ENCODE measurements around the gene PALLD. TPM values are rescaled to one million over a fixed set of nuclear protein-coding genes. Genes with fewer than 3 reads are reported as not detected.

Gene PALLD
- total RNA-seq, 1 donor from 2014 or later, result 85.7 TPM

DNA sequence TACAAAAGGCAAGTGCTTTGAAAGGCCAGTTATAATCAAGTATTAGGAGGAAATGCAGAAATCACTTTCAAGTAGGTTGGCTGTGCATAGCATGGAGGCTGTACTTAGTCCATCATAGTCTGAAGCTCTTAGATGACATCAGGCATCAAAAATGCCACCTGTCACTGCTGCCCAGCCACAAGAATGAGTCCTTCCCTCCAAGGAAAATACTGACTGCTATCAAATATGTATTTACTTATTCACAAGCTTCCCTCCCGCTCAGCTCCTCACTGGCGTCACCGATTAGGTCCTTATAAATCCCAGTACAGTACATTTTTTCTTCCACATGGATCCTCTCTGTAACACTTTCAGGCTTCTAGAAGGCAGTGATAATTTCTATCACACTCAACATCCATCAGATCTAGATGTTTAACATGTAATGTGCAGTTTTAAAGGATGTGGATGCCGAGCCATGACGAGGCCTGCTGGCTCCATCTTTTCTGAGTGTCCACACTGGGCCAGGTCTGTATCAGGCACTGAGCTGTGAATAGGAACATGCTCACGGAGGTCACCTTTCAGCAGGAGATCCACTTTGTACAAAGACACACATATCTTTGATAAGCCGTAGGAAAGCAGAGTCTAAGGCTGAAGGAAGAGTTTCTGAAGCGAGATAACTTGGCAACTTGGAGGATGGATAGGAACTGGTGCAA, 121.9 kb downstream of the PALLD start:
- no peaks in the 10 kb centered on the region for H3K9me3 Mint-ChIP-seq
- H3K9ac ChIP-seq, result no peak overlapping the region
- TF ChIP-seq, protein P1, sequence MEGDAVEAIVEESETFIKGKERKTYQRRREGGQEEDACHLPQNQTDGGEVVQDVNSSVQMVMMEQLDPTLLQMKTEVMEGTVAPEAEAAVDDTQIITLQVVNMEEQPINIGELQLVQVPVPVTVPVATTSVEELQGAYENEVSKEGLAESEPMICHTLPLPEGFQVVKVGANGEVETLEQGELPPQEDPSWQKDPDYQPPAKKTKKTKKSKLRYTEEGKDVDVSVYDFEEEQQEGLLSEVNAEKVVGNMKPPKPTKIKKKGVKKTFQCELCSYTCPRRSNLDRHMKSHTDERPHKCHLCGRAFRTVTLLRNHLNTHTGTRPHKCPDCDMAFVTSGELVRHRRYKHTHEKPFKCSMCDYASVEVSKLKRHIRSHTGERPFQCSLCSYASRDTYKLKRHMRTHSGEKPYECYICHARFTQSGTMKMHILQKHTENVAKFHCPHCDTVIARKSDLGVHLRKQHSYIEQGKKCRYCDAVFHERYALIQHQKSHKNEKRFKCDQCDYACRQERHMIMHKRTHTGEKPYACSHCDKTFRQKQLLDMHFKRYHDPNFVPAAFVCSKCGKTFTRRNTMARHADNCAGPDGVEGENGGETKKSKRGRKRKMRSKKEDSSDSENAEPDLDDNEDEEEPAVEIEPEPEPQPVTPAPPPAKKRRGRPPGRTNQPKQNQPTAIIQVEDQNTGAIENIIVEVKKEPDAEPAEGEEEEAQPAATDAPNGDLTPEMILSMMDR (IDR thresholded peaks at IDR 0.05), result no peak
- TF ChIP-seq EZH2phosphoT487 (IDR thresholded peaks at IDR 0.05) (no peak), EZH2 (IDR thresholded peaks at IDR 0.05) (no peak)

DNA sequence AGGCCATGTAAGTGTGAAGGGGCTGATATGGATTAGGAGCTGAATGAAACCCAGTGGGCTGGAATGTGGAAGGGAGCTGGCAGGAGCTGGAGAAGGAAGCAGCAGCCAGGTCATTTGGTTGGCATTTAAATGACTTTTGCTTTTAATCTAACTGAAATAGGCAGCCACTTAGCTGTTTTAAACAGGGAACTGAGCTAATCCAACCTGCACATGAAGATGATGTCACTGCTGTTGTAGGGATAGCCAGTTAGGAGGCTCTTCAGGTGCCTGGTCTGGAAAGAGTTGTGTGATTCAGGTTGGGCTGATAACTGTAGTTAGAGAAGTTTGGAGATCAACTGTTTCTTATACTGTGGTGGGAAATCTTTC, 122.4 kb downstream of the PALLD start:
- H3K9ac ChIP-seq, result no peak overlapping the region
- TF ChIP-seq, protein P1 (IDR thresholded peaks at IDR 0.05), result no peak
- TF ChIP-seq EZH2 (IDR thresholded peaks at IDR 0.05) (no peak), EZH2phosphoT487 (IDR thresholded peaks at IDR 0.05) (no peak)
- no peaks in the 10 kb centered on the region for H3K27me3 ChIP-seq
- peaks cover 4% of the 10 kb centered on the region for H3K36me3 Mint-ChIP-seq
- H3K4me3 ChIP-seq, result no peak overlapping the region
- H3K4me3 Mint-ChIP-seq, result no peak overlapping the region
- peaks cover 38% of the 10 kb centered on the region for H3K4me1 Mint-ChIP-seq
- H3K27ac Mint-ChIP-seq, result no peak overlapping the region
- no peaks in the 10 kb centered on the region for H3K9me3 Mint-ChIP-seq
- no peaks in the 10 kb centered on the region for H3K9me3 ChIP-seq (ENCODE audit: low read depth)
- peaks cover 2% of the 10 kb centered on the region for H3K27me3 Mint-ChIP-seq (ENCODE audit: insufficient read depth, low read depth)
- H3K4me2 ChIP-seq, result no peak overlapping the region
- H2AFZ ChIP-seq (replicated peaks), result peak overlapping the region; percentile 45
- DNase-seq (ENCODE audit: low spot score), result no peak
- peaks cover 36% of the 10 kb centered on the region for H3K4me1 ChIP-seq
- no peak overlapping the region for H3K27ac ChIP-seq
- no peaks in the 10 kb centered on the region for H4K20me1 ChIP-seq (ENCODE audit: low read depth)
- H3K79me2 ChIP-seq (ENCODE audit: low read depth), result no peaks in the 10 kb centered on the region
- H3F3A ChIP-seq (ENCODE audit: low read depth), result peaks cover 29% of the 10 kb centered on the region
- H3K36me3 ChIP-seq, result no peaks in the 10 kb centered on the region

More for the DNA sequence above, 121.9 kb downstream of the PALLD start:
- DNase-seq (ENCODE audit: low spot score), result no peak
- Histone ChIP-seq H3K27ac (no peak overlapping the region), H2AFZ (replicated peaks) (peak overlapping the region; percentile 45), H3K4me3 (no peak overlapping the region), H3K4me1 (peaks cover 41% of the 10 kb centered on the region), H4K20me1 (ENCODE audit: low read depth) (no peaks in the 10 kb centered on the region), H3K9me3 (ENCODE audit: low read depth) (no peaks in the 10 kb centered on the region), H3K27me3 (no peaks in the 10 kb centered on the region), H3K79me2 (ENCODE audit: low read depth) (no peaks in the 10 kb centered on the region), H3K36me3 (no peaks in the 10 kb centered on the region), H3K4me2 (no peak overlapping the region), H3F3A (ENCODE audit: low read depth) (peaks cover 30% of the 10 kb centered on the region)
- Mint-ChIP-seq H3K36me3 (peaks cover 4% of the 10 kb centered on the region), H3K27ac (no peak overlapping the region), H3K27me3 (ENCODE audit: insufficient read depth, low read depth) (peaks cover 2% of the 10 kb centered on the region), H3K4me3 (no peak overlapping the region), H3K4me1 (peaks cover 38% of the 10 kb centered on the region)

DNA sequence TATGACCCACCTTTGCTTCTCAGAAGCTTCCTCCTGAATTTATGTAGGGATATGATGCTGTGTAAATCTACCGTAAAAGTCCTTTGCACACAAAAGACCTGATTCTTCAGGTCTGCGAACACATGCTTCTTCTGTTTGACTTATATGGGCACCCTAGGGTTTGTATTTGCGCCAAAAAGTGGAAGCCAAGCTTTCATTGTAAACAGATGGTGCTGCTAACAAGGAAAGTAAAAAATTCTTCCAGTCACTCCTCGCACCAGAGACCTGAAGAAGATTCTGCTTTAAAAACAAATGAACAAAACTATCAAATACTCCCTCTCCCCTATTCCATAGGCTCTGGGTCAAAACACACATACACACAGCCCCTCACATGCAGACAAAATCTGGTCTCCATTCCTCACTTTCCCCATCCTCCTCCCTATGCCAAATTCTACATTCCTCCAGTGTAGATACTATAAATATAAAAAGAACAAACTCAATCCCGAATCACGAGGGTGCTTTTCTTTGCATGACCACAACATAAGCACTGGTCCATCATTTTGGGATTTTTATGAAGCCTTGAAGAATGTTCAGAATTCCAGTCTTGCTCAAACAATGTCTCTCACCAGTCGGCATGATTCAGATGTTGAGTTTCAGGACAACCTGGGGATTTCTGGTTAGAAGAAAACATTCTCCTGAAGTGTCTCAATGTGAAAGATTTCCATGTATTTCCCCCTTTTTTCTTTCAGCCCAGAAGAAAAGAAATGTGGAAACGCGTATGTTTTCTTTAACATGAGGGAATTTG, 125.1 kb downstream of the PALLD start:
- Histone ChIP-seq H3K79me2 (ENCODE audit: low read depth) (no peaks in the 10 kb centered on the region), H3K9me3 (ENCODE audit: low read depth) (no peaks in the 10 kb centered on the region), H3K4me3 (no peak overlapping the region), H3K27me3 (no peaks in the 10 kb centered on the region), H3K36me3 (no peaks in the 10 kb centered on the region), H3K27ac (no peak overlapping the region), H2AFZ (replicated peaks) (no peak overlapping the region), H3K4me1 (peaks cover 8% of the 10 kb centered on the region), H3F3A (ENCODE audit: low read depth) (peaks cover 2% of the 10 kb centered on the region), H3K9ac (no peak overlapping the region), H4K20me1 (ENCODE audit: low read depth) (no peaks in the 10 kb centered on the region), H3K4me2 (no peak overlapping the region)
- DNase-seq (ENCODE audit: low spot score), result no peak
- TF ChIP-seq, protein P1 (IDR thresholded peaks at IDR 0.05), result no peak
- no peak for TF ChIP-seq EZH2phosphoT487 (IDR thresholded peaks at IDR 0.05)
- no peak overlapping the region for H3K27ac Mint-ChIP-seq
- H3K27me3 Mint-ChIP-seq (ENCODE audit: insufficient read depth, low read depth), result peaks cover 2% of the 10 kb centered on the region
- H3K36me3 Mint-ChIP-seq, result peaks cover 4% of the 10 kb centered on the region
- H3K4me3 Mint-ChIP-seq, result no peak overlapping the region
- no peaks in the 10 kb centered on the region for H3K9me3 Mint-ChIP-seq
- H3K4me1 Mint-ChIP-seq, result peaks cover 23% of the 10 kb centered on the region
